ENCODE data around the gene TINAGL1.

TINAGL1 gene

GRCh38 chr1:31568895-31569595, 7.3 kb upstream of the TINAGL1 start:
- DNase-seq = no peak

- no peak for DNase-seq
These were observed 6.6 kb upstream of the TINAGL1 start for GRCh38 chr1:31569596-31570173.

- no peak for DNase-seq
These were observed 6.1 kb upstream of the TINAGL1 start for GRCh38 chr1:31570228-31570627.

- DNase-seq = no peak
These were observed 5.4 kb upstream of the TINAGL1 start for GRCh38 chr1:31570906-31571305.

- DNase-seq = no peak
These were observed 4.7 kb upstream of the TINAGL1 start for GRCh38 chr1:31571340-31572295.

GRCh38 chr1:31572323-31573104, 3.8 kb upstream of the TINAGL1 start:
- peak; percentile 42 for DNase-seq

- DNase-seq = no peak
These were observed 3.1 kb upstream of the TINAGL1 start for GRCh38 chr1:31573261-31573660.

GRCh38 chr1:31574749-31575368, 1.5 kb upstream of the TINAGL1 start:
- DNase-seq = no peak

- no peak for DNase-seq
These were observed 760 bp upstream of the TINAGL1 start for GRCh38 chr1:31575369-31576140.

- DNase-seq = no peak
These were observed 584 bp downstream of the TINAGL1 start for GRCh38 chr1:31576743-31577455.

- DNase-seq = no peak
These were observed 1.3 kb downstream of the TINAGL1 start for GRCh38 chr1:31577515-31578192.

GRCh38 chr1:31579374-31579773, 3.1 kb downstream of the TINAGL1 start:
- DNase-seq = no peak

GRCh38 chr1:31580513-31580870, 4.2 kb downstream of the TINAGL1 start:
- no peak for DNase-seq

- DNase-seq = no peak
These were observed 4.7 kb downstream of the TINAGL1 start for GRCh38 chr1:31580891-31581603.

GRCh38 chr1:31581821-31582810, 5.8 kb downstream of the TINAGL1 start:
- DNase-seq = no peak

GRCh38 chr1:31583082-31583994, 7.0 kb downstream of the TINAGL1 start:
- DNase-seq = no peak
